Sigmoid colon (tissue), 4 donors: ENCODE measurements around the gene MLIP.

Source experiments
- EP300 ChIP-seq, 4 donors: sonication (generic); formaldehyde crosslinking; IDR thresholded peaks; one replicate each; pipeline ENCODE4 v1.6.1; 2017; ENCODE audit warnings: antibody characterized with exemption in 4 of 4
- POLR2AphosphoS5 ChIP-seq, 4 donors: sonication (generic); formaldehyde crosslinking; IDR thresholded peaks; one replicate each; pipeline ENCODE4 v1.6.1; 2017; ENCODE audit warnings: antibody characterized with exemption in 4 of 4
- TF ChIP-seq, protein P1 (sequence below), 4 experiments: fragments of 450-650 bp in 3 of 4; fragments of 200-600 bp in 1 of 4; IDR thresholded peaks; one replicate each; pipeline ENCODE4 v1.5.1; 2016 to 2019; ENCODE audit warnings: antibody characterized with exemption in 4 of 4, mild to moderate bottlenecking in 3 of 4, moderate library complexity in 2 of 4

- TF ChIP-seq POLR2AphosphoS5 (IDR thresholded peaks at IDR 0.05): no peak
- TF ChIP-seq, protein P1, sequence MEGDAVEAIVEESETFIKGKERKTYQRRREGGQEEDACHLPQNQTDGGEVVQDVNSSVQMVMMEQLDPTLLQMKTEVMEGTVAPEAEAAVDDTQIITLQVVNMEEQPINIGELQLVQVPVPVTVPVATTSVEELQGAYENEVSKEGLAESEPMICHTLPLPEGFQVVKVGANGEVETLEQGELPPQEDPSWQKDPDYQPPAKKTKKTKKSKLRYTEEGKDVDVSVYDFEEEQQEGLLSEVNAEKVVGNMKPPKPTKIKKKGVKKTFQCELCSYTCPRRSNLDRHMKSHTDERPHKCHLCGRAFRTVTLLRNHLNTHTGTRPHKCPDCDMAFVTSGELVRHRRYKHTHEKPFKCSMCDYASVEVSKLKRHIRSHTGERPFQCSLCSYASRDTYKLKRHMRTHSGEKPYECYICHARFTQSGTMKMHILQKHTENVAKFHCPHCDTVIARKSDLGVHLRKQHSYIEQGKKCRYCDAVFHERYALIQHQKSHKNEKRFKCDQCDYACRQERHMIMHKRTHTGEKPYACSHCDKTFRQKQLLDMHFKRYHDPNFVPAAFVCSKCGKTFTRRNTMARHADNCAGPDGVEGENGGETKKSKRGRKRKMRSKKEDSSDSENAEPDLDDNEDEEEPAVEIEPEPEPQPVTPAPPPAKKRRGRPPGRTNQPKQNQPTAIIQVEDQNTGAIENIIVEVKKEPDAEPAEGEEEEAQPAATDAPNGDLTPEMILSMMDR (IDR thresholded peaks at IDR 0.05): no peak
- no peak for TF ChIP-seq EP300 (IDR thresholded peaks at IDR 0.05)
These were observed 16.9 kb upstream of the MLIP start for GRCh38 chr6:54094293-54094692.
